Activated naive CD4-positive, alpha-beta T cell treated with anti-CD3 and anti-CD28 coated beads, Interleukin-2, amount 50 U/mL, for 24 hours (primary cell): Measurements from ENCODE around the gene IQCE.
"Not testable (repeated sequence)": the region's sequence is repeated elsewhere in the genome, so short reads cannot be mapped to it uniquely, and the experiment has no call there.

ENCODE experiments used
- H3K27ac Mint-ChIP-seq: one replicate; pipeline ENCODE4 v1.8.0; 2021; ENCODE audit warnings: mild to moderate bottlenecking, mixed read lengths
- H3K27me3 Mint-ChIP-seq: one replicate; pipeline ENCODE4 v1.8.0; 2021; ENCODE audit warnings: mixed read lengths
- H3K36me3 Mint-ChIP-seq: one replicate; pipeline ENCODE4 v1.8.0; 2021; ENCODE audit warnings: mixed read lengths
- H3K4me1 Mint-ChIP-seq: one replicate; pipeline ENCODE4 v1.8.0; 2021; ENCODE audit warnings: mixed read lengths
- H3K4me3 Mint-ChIP-seq: one replicate; pipeline ENCODE4 v1.8.0; 2021; ENCODE audit warnings: mild to moderate bottlenecking, mixed read lengths
- H3K9me3 Mint-ChIP-seq: one replicate; pipeline ENCODE4 v1.8.0; 2021; ENCODE audit warnings: mixed read lengths

The IQCE gene

DNA sequence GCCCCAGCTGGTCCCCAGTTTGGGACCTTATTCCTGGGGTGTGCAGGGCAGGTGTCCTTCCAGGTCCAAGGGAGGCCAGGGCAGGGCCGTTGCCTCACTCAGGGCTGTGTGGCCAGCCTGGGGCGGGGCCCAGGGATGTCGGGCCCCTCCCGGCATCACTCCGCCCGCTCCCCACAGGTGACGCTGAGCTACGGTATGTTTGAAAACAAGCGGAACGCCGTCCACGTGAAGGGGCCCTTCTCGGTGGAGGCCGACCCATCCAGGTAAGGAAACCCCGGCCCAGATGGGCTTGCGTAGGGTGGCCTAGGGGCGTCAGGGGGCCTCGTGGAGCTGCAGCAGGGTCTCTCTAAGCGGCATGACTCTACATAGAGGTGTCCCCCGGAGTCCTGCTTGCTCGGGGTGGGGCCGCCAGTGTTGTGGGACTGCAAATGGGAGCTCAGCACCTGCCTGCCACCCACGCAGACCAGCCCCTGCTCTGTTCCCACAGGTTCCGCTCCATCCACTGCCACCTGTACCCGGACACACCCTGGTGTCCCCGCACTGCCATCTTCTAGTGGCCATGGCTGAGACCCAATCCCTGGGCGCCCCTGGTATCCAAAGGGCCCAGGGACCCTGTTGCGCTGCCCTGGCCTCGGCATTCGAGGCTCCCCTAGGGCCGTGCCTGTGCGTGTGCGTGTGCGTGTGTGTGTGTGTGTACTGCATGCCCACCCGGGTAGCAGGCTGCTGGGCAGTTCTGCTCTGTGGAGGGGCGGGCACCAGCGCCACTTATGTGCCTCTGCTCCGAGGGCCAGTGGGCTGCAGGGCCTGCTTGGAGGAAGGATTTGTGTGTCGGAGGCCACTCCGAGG, 31.9 kb upstream of the IQCE start:
- Mint-ChIP-seq H3K9me3 (no peaks in the 10 kb centered on the region), H3K27me3 (no peaks in the 10 kb centered on the region), H3K27ac (no peak overlapping the region), H3K4me3 (no peak overlapping the region), H3K36me3 (no peaks in the 10 kb centered on the region), H3K4me1 (peaks cover 66% of the 10 kb centered on the region)

DNA sequence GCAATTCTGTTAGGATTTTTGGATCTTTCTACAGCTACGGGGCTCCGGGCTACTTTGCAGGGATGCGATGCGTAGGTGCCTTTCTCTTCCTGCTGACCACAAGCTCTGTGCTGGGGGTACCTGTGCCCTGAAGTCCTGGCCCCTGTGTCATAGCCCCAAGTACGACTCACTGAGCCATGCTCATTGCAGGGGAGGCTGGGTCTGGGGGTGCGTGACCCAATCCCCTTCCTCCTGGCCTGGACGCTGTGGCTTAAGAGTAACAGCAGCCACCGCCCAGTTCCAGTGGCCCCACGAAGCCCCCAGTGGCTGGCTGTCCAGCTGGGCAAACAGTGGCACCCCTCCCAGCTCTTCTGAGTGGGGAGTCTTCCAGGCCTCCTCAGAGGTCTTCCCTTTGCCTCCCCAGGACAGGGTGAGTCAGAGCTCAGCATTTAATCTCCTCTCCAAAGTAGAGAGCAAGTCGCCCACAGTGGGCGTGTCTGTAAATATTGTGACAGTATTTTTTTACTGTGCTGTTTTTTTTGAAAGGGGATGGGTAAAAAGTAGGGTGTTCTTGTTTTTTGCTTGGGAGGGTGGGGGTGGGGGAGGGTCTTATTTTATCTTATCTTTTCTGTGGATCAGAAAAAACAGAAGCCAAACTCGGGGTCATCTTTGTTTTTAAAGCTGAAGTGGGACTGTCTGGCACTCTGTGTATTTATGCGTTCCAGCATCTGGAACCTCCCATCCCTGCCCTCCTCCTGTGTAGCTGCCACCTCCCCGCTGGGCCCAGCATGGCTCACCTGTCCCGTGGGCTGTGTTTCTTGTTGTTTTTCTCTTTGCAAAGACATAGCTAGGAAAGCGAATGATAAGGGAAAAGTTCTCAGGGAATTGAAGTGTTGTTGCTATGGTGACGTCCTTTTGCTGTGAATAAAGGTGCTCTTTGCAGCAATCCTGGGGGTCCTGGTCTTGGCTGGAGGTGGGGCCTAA, 31.0 kb upstream of the IQCE start:
- Mint-ChIP-seq H3K36me3 (no peaks in the 10 kb centered on the region), H3K27me3 (no peaks in the 10 kb centered on the region), H3K9me3 (no peaks in the 10 kb centered on the region), H3K4me3 (peak overlapping the region; percentile 68), H3K27ac (peak overlapping the region; percentile 59), H3K4me1 (peaks cover 59% of the 10 kb centered on the region)

DNA sequence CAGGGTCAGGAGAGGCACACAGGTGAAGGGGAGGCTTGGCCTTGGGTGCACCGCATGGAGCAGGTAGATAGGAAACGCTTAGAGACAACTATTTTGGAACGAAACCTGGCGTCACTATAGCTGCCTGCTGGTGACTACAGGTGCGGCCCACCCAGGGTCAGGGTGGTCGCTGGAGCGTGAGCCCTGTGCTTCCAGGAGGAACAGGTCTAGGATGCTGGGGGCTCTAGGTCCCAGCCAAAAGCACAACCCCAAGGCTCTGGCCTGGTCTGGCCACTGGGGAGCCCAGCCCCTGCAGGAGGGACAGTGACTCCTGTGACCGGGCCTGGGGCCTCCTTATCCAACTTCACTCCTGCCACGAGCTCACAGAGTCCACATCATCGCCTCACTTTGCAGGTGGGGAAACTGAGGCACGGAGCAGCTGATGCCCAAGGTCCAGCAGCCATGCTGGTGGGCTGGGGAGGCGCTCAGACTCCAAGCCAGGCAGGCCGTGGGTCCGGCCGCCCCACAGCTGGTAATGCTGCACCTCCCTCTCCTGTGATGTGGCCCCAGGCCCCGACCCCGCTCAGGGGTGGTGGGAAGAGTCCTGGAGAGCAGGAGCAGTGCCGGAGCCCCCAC, 30.2 kb upstream of the IQCE start:
- no peaks in the 10 kb centered on the region for H3K27me3 Mint-ChIP-seq
- H3K4me1 Mint-ChIP-seq, result peaks cover 53% of the 10 kb centered on the region
- H3K27ac Mint-ChIP-seq, result peak overlapping the region; percentile 59
- H3K36me3 Mint-ChIP-seq, result no peaks in the 10 kb centered on the region
- H3K4me3 Mint-ChIP-seq, result peak overlapping the region; percentile 68
- H3K9me3 Mint-ChIP-seq, result no peaks in the 10 kb centered on the region

DNA sequence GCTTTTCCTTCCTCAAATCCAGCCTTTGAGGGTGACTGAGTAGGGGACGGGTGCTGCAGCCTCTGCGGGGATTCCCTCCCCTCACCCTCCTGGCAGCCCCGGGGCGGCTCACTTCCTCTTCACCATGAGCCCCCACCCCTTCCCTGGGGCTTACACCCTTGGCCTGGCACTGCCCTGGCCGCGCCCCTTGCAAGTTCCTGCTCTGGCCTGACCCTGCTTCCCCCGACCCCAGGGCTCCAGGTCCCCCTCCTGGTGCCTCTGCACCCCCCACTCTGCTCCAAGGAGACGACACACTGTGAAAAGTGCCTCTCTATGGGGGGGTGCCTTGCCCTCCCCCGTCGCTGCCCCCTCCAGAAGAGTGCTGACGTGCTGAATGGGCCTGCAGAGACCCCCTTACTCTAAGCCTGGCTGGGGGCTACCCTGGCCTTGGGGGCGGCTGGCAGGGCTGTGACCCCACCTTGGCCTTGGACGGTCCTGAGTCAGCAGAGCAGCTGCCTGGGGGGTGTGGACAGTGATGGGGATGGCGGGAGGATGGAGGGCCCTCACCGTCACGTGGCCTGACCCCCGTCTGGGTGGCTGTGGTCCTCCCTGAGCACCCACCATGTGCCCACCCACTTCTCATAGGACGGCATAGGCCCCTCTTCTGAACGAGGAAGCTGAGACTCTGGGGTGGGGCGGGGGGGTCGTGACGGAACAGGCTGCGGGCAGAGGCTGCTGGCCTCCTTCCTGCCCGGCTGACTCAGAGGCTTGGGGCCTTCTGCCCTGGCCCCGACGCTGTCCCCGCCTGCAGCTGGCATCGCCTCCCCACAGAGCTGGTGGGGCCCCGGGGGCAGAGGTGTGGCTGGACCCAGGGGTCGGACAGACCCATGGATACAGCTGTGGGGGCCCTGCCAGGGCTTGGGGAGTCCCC, 29.4 kb upstream of the IQCE start:
- H3K36me3 Mint-ChIP-seq, result no peaks in the 10 kb centered on the region
- H3K27ac Mint-ChIP-seq, result peak overlapping the region; percentile 72
- H3K27me3 Mint-ChIP-seq, result no peaks in the 10 kb centered on the region
- H3K4me1 Mint-ChIP-seq, result peaks cover 53% of the 10 kb centered on the region
- H3K9me3 Mint-ChIP-seq, result no peaks in the 10 kb centered on the region
- peak overlapping the region; percentile 69 for H3K4me3 Mint-ChIP-seq

DNA sequence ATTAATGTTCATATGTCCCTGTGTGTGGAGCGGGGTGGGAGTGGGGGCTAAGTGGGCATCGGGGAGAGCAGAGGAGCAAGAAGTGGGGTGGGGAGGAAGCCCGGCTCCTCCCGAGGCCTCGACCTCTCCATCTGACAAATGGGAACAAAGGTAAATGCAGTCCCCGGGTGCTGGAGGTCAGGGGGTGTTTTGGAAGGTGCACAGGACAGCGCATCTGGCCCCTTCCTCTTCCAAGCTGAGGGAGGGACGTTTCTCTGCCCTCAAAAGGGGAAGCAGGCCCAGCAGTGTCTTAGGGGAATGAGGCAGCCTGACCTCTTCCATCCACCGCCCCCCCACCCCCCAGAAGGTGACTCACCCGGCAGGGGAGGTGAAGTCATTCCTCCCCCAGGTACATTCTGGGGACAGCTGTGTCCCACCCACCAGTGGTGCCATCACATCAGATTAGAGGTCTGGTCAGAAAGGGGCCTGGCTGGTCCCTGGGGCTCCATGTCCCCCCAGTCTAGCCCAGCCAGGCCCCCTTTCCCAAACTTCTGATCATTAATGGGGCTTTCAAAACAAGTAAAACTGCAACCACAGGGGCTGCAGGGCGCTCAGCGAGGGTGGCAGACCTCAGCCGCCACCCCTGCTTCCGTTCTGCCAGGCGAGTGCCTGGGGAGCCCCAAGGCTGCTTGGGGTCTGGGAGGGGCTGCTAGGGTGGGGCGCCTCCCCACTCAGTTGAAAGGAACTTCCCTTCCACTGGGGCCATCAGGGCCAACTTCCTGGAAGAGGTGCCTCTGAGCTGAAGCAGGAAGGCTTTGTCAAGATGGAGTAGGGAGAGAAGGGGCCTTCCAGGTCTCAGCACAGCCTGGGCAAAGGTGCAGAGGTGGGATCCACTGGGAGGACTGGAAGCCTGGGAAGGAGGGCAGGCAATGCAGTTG, 28.4 kb upstream of the IQCE start:
- no peaks in the 10 kb centered on the region for H3K36me3 Mint-ChIP-seq
- H3K4me3 Mint-ChIP-seq, result peak overlapping the region; percentile 69
- no peaks in the 10 kb centered on the region for H3K9me3 Mint-ChIP-seq
- H3K27me3 Mint-ChIP-seq, result no peaks in the 10 kb centered on the region
- H3K4me1 Mint-ChIP-seq, result peaks cover 53% of the 10 kb centered on the region
- H3K27ac Mint-ChIP-seq, result peak overlapping the region; percentile 86

DNA sequence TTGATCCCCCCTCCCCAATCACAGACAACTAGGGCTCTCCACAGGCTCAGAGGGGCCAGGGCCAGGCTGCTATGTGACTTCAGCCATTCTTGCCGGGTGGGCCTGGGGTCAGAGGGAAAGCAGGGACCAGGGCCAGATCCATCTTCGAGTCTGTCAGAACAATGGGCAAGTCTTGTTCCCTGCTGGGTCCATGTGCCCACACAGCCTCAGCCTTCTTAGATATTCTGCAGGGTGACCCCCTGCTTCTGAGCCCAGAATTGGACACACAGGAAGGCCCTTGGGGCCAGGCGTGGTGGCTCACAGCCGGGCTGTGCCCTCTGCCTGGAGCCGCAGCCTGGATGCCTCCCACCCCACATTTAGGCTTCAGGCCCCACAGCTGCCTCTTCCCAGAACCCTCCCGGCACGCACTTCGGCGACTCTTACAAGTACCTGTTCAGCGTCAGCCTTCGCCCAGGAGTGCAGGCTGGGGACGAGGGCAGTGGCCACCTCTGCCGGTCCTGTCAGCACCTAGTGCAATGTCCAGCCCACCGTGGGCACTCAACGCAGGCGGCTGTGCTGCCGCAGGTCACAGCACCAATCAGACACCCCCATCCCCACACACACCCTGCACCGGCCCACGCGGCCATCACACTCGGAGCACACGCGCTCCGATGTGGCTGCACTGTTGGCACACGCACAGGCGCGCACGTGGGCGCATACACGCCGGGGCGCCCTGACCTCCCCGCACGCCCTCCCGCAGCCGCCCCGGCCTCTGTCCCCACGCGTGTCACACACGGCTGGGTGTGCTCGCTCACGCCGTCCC, 27.6 kb upstream of the IQCE start:
- H3K4me3 Mint-ChIP-seq, result peak overlapping the region; percentile 49
- not testable (repeated sequence) for H3K27me3 Mint-ChIP-seq, H3K36me3 Mint-ChIP-seq, H3K9me3 Mint-ChIP-seq, H3K27ac Mint-ChIP-seq
- peaks cover 47% of the 10 kb centered on the region for H3K4me1 Mint-ChIP-seq

DNA sequence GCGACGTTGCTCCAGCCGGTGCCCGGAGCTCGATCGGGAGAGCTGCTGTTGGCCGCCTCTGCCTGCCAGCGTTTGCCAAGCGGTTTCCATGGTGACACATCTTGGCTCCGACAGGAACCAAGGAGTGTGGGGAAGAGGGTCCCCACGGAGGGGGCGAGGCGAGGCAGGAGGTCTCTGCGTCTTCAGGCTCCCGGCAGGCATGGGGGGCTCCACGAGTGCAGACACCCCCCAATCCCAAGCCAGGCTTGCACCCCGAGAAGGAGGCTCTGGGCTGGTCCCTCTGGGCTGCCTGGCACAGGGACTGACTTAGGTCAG, 27.0 kb upstream of the IQCE start:
- not testable (repeated sequence) for H3K36me3 Mint-ChIP-seq, H3K9me3 Mint-ChIP-seq, H3K4me3 Mint-ChIP-seq, H3K27me3 Mint-ChIP-seq, H3K27ac Mint-ChIP-seq
- H3K4me1 Mint-ChIP-seq, result peaks cover 42% of the 10 kb centered on the region

DNA sequence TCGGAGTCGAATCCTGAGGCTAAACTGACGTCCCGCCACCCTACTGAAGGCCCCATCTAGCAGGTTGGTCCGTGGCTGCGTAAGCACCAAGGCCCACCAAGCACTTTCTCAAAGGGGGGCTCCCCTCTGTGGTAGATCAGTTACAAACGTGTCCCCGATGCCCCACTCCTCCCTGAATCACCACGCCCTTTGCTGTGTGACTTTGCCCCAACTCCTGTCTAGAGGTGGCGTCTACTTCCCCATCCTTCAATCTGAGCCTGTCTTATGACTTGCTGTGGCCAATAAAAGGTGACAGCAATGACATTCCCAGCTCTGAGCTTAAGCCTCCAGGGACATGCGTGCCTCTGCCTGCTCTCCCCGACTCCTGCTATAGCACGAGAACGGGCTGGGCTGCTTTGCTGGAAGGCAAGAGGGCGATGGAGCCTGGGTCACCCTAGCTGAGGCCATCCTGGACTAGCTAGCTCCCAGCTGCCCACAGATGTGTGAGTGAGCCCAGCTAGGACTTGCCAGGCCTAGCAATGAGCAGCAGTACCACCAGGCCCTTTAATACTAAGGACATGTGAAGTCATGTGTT, 26.5 kb upstream of the IQCE start:
- H3K27me3 Mint-ChIP-seq, H3K4me3 Mint-ChIP-seq, H3K9me3 Mint-ChIP-seq, H3K36me3 Mint-ChIP-seq: not testable (repeated sequence)
- Mint-ChIP-seq H3K27ac (peak overlapping the region; percentile 23), H3K4me1 (peaks cover 37% of the 10 kb centered on the region)

DNA sequence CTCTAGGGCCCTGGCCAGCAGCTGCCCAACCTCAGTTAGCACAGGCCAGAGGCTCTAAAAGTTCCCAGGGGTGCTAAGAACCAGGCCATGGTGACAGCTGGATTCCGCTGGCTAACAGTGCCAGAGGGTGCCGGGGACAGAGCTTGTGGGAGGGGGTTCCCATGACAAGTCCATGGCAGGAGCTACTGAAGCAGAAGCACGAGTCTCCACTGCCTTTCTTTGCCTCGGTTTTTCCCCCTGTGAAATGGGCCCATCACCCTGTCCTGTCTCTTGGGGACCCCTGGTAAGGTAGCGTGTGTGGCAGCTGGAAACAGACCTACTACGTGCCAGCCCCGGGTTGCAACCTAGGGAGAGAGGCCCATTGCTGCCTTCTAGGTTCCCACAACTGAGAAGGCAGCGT, 26.0 kb upstream of the IQCE start:
- not testable (repeated sequence) for H3K36me3 Mint-ChIP-seq, H3K9me3 Mint-ChIP-seq, H3K27ac Mint-ChIP-seq, H3K27me3 Mint-ChIP-seq, H3K4me3 Mint-ChIP-seq
- H3K4me1 Mint-ChIP-seq, result peaks cover 31% of the 10 kb centered on the region

DNA sequence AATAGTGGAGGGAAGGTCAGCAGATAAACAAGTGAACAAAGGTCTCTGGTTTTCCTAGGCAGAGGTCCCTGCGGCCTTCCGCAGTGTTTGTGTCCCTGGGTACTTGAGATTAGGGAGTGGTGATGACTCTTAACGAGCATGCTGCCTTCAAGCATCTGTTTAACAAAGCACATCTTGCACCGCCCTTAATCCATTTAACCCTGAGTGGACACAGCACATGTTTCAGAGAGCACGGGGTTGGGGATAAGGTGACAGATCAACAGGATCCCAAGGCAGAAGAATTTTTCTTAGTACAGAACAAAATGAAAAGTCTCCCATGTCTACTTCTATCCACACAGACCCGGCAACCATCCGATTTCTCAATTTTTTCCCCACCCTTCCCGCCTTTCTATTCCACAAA, 25.2 kb upstream of the IQCE start:
- not testable (repeated sequence) for H3K27me3 Mint-ChIP-seq, H3K9me3 Mint-ChIP-seq, H3K27ac Mint-ChIP-seq, H3K36me3 Mint-ChIP-seq, H3K4me3 Mint-ChIP-seq
- H3K4me1 Mint-ChIP-seq, result peaks cover 24% of the 10 kb centered on the region

DNA sequence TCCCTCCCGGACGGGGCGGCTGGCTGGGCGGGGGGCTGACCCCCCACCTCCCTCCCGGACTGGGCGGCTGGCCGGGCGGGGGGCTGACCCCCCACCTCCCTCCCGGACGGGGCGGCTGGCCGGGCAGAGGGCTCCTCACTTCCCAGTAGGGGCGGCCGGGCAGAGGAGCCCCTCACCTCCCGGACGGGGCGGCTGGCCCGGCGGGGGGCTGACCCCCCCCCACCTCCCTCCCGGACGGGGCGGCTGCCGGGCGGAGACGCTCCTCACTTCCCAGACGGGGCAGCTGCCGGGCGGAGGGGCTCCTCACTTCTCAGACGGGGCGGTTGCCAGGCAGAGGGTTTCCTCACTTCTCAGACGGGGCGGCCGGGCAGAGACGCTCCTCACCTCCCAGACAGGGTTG, 24.6 kb upstream of the IQCE start:
- H3K9me3 Mint-ChIP-seq, H3K27ac Mint-ChIP-seq, H3K4me3 Mint-ChIP-seq, H3K27me3 Mint-ChIP-seq, H3K36me3 Mint-ChIP-seq: not testable (repeated sequence)
- peaks cover 17% of the 10 kb centered on the region for H3K4me1 Mint-ChIP-seq

DNA sequence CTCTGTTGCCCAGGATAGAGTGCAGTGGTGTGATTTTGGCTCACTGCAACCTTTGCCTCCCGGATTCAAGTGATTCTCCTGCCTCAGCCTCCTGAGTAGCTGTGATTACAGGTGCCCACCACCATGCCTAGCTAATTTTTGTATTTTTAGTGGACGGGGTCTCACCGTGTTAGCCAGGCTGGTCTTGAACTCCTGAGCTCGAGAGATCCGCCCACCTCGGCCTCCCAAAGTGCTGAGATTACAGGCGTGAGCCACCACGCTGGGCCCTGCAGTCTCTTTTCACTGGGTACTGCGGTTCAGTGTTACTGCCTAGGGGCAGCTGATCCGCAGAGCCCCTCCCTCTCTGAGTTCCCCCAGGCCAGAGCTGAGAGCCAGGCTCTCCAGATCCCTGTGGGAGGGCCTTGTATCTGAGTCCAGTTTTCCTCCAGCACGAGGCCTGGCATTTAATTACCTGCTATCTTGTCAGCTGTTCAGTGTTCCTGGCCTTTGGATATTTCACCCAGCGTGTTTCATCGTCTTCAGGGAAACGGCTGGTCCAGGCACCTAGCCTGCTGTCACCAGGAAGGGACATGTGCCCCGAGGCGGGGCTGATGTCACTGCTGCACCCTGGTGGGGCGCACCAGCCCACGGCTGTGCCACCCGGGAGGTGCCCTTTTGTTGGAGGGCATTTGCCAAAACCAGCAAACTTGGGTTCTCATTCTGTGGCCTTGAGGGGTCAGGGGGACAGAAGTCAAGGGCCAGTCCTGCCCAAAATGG, 22.7 kb upstream of the IQCE start:
- not testable (repeated sequence) for H3K36me3 Mint-ChIP-seq, H3K4me1 Mint-ChIP-seq, H3K4me3 Mint-ChIP-seq, H3K27me3 Mint-ChIP-seq, H3K27ac Mint-ChIP-seq, H3K9me3 Mint-ChIP-seq
